Measurements from ENCODE around the gene SMCO2.

- TF ChIP-seq E4F1 (CRISPR knock-in tag; IDR thresholded peaks at IDR 0.05; ENCODE audit: borderline replicate concordance) (no peak), CTCF (IDR thresholded peaks at IDR 0.05 in 2 of 3, conservative IDR thresholded peaks at IDR 0.05 in 1 of 3; ENCODE audit: insufficient read depth in 2 of 3, low read depth in 1 of 3, low read length in 3 of 3) (no peak), SMAD1 (IDR thresholded peaks at IDR 0.05; ENCODE audit: low read depth, low read length, partially characterized antibody) (peak; percentile 27), SIN3A (IDR thresholded peaks at IDR 0.05; ENCODE audit: borderline replicate concordance in 2 of 2, control insufficient read depth in 1 of 2, low read depth in 2 of 2, low read length in 2 of 2) (no peak), ZFP1 (CRISPR knock-in tag; IDR thresholded peaks at IDR 0.05) (no peak), POLR2AphosphoS5 (IDR thresholded peaks at IDR 0.05; ENCODE audit: control insufficient read depth, insufficient read depth, low read depth, low read length) (no peak), ZEB2 (IDR thresholded peaks at IDR 0.05) (0 out of 2 replicates have a peak, but pooled peaks have one; percentile 32), GABPA (tag; conservative IDR thresholded peaks at IDR 0.05; ENCODE audit: low read depth) (0 out of 2 replicates have a peak, but pooled peaks have one; percentile 19), MAX (CRISPR knock-in tag; IDR thresholded peaks at IDR 0.05) (no peak), ZNF165 (CRISPR knock-in tag; IDR thresholded peaks at IDR 0.05; ENCODE audit: borderline replicate concordance) (no peak), KDM1A (IDR thresholded peaks at IDR 0.05) (0 out of 4 replicates have a peak, but pooled peaks of 1 of the 2 experiments have one; percentile 10)
These were observed 103.5 kb downstream of the SMCO2 start for GRCh38 chr12:27549801-27550652.

All from K562 (cell line).